MCF 10A (cell line): ENCODE measurements around the gene LRP1B. TPM values are rescaled to one million over a fixed set of nuclear protein-coding genes. Genes with fewer than 3 reads are reported as not detected.

ENCODE experiments used
- BruUV-seq: library from RNA; stranded (reverse); fragments of 400-500 nt; replicated peaks from 2 replicates; lab custom pipeline; 2021; lab: Mats Ljungman, UMichigan
- CTCF ChIA-PET: fragments of 300-600 bp; sonication (Branson Sonifier 250); formaldehyde crosslinking; extraction: SDS; loops from one replicate; lab custom pipeline; 2021; ENCODE audit warnings: antibody characterized with exemption, inconsistent platforms; lab: Yijun Ruan, JAX
- POLR2A ChIA-PET: fragments of 300-600, 350-650 bp; sonication (Branson Sonifier 250); formaldehyde crosslinking; extraction: SDS; loops from one replicate; lab custom pipeline; 2020; ENCODE audit warnings: antibody characterized with exemption, inconsistent platforms; lab: Yijun Ruan, JAX
- DNase-seq: peaks from one replicate; pipeline ENCODE4 v3.0.0-alpha.2; 2018; ENCODE audit not compliant: unreplicated experiment
- H3K27ac Mint-ChIP-seq: one replicate; pipeline ENCODE4 v1.8.0; 2022; ENCODE audit warnings: mild to moderate bottlenecking, low read depth, mixed read lengths; ENCODE audit not compliant: unreplicated experiment
- H3K27me3 Mint-ChIP-seq: one replicate; pipeline ENCODE4 v1.8.0; 2022; ENCODE audit warnings: mixed read lengths; ENCODE audit not compliant: insufficient read depth, unreplicated experiment
- H3K36me3 Mint-ChIP-seq: one replicate; pipeline ENCODE4 v1.8.0; 2022; ENCODE audit warnings: mild to moderate bottlenecking, moderate library complexity, mixed read lengths; ENCODE audit not compliant: insufficient read depth, unreplicated experiment
- H3K4me1 Mint-ChIP-seq: one replicate; pipeline ENCODE4 v1.8.0; 2022; ENCODE audit warnings: mixed read lengths; ENCODE audit not compliant: insufficient read depth, unreplicated experiment
- H3K4me3 Mint-ChIP-seq: one replicate; pipeline ENCODE4 v1.8.0; 2022; ENCODE audit warnings: mild to moderate bottlenecking, moderate library complexity, mixed read lengths; ENCODE audit not compliant: unreplicated experiment
- H3K9me3 Mint-ChIP-seq: one replicate; pipeline ENCODE4 v1.8.0; 2022; ENCODE audit warnings: mixed read lengths; ENCODE audit not compliant: unreplicated experiment
- intact Hi-C: fragments of 100-400 bp; cut with micrococcal nuclease; formaldehyde crosslinking; loops from 2 replicates; pipeline ENCODE4 v1.14.1; 2022
- total RNA-seq: library from RNA; stranded (reverse); gene quantifications from 2 replicates; pipeline ENCODE4 v1.2.3, GENCODE V29; 2022
- TF ChIP-seq, protein P1 (sequence below): fragments of 200-600 bp; IDR thresholded peaks from one replicate; pipeline ENCODE4 v1.8.0; 2022; ENCODE audit warnings: antibody characterized with exemption, mild to moderate bottlenecking; ENCODE audit not compliant: unreplicated experiment

LRP1B gene
- total RNA-seq, 1 experiment from 2014 or later: not detected

GRCh38 chr2:140680862-140681261 lies 1450.0 kb downstream of the LRP1B start:
- BruUV-seq: no TSS peak
- H3K27me3 Mint-ChIP-seq: peaks cover 74% of the 10 kb centered on the region
- H3K36me3 Mint-ChIP-seq: no peaks in the 10 kb centered on the region
- POLR2A ChIA-PET: no interaction called here
- H3K4me3 Mint-ChIP-seq: no peak overlapping the region
- TF ChIP-seq, protein P1, sequence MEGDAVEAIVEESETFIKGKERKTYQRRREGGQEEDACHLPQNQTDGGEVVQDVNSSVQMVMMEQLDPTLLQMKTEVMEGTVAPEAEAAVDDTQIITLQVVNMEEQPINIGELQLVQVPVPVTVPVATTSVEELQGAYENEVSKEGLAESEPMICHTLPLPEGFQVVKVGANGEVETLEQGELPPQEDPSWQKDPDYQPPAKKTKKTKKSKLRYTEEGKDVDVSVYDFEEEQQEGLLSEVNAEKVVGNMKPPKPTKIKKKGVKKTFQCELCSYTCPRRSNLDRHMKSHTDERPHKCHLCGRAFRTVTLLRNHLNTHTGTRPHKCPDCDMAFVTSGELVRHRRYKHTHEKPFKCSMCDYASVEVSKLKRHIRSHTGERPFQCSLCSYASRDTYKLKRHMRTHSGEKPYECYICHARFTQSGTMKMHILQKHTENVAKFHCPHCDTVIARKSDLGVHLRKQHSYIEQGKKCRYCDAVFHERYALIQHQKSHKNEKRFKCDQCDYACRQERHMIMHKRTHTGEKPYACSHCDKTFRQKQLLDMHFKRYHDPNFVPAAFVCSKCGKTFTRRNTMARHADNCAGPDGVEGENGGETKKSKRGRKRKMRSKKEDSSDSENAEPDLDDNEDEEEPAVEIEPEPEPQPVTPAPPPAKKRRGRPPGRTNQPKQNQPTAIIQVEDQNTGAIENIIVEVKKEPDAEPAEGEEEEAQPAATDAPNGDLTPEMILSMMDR: no peak
- CTCF ChIA-PET: no interaction called here
- H3K9me3 Mint-ChIP-seq: no peaks in the 10 kb centered on the region
- H3K27ac Mint-ChIP-seq: no peak overlapping the region
- no peaks in the 10 kb centered on the region for H3K4me1 Mint-ChIP-seq
- DNase-seq: no peak
- intact Hi-C loops: no loop called here

DNA sequence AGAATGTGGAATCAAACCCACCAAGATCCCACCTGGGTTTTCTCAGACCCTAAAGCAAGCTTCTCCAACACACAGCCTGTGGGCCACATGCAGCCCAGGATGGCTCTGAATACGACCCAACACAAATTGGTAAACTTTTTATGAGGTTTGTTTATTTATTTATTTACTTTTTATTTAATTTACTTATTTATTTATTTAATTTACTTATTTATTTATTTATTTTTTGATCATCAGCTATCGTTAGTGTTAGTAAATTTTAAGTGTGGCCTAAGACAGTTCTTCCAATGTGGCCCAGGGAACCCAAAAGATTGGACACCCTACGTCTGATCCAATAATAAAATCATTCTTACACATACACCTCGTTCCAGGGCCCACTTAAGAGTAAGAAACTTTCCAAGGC lies 1451.1 kb downstream of the LRP1B start:
- TF ChIP-seq, protein P1: no peak
- no peaks in the 10 kb centered on the region for H3K4me1 Mint-ChIP-seq
- H3K27me3 Mint-ChIP-seq: peaks cover 66% of the 10 kb centered on the region
- H3K36me3 Mint-ChIP-seq: no peaks in the 10 kb centered on the region
- CTCF ChIA-PET: interaction anchor here (0.7 kb wide), 1 partner anchor 1765 kb away, joined by 4 read pairs; no protein-coding TSS in a partner anchor
- BruUV-seq: no TSS peak
- intact Hi-C loops: no loop called here
- no peak for DNase-seq
- POLR2A ChIA-PET: no interaction called here
- H3K9me3 Mint-ChIP-seq: no peaks in the 10 kb centered on the region
- H3K4me3 Mint-ChIP-seq: no peak overlapping the region
- no peak overlapping the region for H3K27ac Mint-ChIP-seq

DNA sequence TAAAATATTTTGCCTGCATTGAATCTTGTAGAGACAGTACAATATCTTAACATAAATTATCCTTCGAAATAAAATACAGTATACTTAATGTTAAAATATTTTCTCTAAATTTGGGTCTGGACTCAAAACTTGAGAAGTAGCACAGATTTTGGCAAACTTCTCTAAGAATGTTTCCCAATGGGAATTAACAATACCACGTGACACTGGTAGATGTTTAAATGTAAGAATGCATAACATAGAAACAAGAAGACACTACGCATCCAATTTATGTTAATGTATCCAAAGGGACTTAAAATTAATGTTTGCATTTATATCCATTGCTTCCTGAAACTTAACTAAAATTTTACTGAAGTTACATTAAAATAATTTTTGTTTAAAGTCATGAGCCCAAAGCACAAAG lies 1460.9 kb downstream of the LRP1B start:
- no peak for DNase-seq
- no TSS peak for BruUV-seq
- peaks cover 77% of the 10 kb centered on the region for H3K27me3 Mint-ChIP-seq
- H3K9me3 Mint-ChIP-seq: no peaks in the 10 kb centered on the region
- TF ChIP-seq, protein P1: no peak
- ChIA-PET CTCF (no interaction called here), POLR2A (no interaction called here)
- no peak overlapping the region for H3K27ac Mint-ChIP-seq
- no peaks in the 10 kb centered on the region for H3K4me1 Mint-ChIP-seq
- no peaks in the 10 kb centered on the region for H3K36me3 Mint-ChIP-seq
- no peak overlapping the region for H3K4me3 Mint-ChIP-seq
- intact Hi-C loops: no loop called here

DNA sequence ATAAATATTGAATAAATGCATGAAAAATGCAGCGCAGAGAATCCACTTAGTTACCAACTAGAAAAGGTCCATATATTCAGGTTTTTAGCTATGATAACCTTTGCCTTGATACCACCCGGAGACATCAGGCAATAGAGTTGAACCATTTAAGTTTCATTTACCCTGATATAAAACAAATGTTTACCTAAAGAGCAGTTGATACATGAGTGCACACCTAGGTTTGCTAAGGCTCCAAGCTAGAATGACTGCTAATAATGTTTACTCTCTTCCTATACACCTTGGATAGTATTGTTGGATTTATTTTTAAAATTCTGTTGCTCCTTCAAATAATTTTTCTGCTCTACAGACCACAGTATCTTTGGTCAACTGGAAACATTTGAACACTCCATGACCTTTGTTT lies 1463.6 kb downstream of the LRP1B start:
- no peaks in the 10 kb centered on the region for H3K4me1 Mint-ChIP-seq
- no peaks in the 10 kb centered on the region for H3K36me3 Mint-ChIP-seq
- peaks cover 64% of the 10 kb centered on the region for H3K27me3 Mint-ChIP-seq
- no peaks in the 10 kb centered on the region for H3K9me3 Mint-ChIP-seq
- no peak overlapping the region for H3K4me3 Mint-ChIP-seq
- no TSS peak for BruUV-seq
- no peak overlapping the region for H3K27ac Mint-ChIP-seq
- ChIA-PET CTCF (no interaction called here), POLR2A (no interaction called here)
- TF ChIP-seq, protein P1: no peak
- intact Hi-C loops: no loop called here
- DNase-seq: no peak
